ENCODE measurements around the gene FAM111A.
A peak's percentile ranks its signal among the peaks of the same experiment; 100 is the strongest.

Gene FAM111A

DNA sequence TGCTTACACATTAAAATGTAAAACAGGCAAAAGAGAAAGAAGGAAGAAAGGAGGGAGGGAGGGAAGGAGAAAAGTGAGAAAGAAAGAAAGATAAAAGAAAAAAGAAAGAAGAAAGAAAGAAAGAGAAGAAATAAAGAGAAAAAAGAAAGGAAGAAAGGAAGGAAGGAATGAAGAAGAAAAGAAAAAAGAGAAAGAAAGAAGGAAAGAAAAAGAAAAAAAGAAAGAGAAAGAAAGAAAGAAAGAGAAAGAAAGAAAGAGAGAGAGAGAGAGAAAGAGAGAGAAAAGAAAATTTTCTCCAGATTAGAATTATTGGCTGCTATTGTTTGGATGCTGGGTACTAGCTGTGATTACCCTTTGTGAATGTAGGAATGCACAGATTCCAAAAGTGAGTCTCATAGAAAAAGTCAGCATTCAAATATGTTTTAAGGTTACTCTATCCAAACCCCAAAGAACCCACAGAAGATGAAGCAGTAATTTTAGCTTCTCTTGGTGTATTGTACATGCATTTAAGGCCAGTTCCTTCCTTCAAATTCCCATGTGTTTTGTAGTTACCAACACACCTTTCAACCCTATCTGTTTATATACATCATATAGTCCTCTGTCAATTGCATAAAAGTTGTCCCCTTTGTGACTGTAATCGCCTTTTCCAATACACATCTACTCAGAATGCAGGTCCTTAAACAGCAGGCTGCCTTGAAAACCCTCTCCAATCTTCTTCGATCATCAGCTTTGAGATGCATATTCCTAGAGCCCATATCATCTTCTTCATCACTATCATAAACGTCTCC is 789 bp upstream of the FAM111A start:
- peak overlapping the region; percentile 63; the same call in 1 of the 2 replicates for H3K4me3 ChIP-seq (ENCODE audit: low read length)
- H3K36me3 ChIP-seq (ENCODE audit: control insufficient read depth, insufficient read depth, low read length) = no peaks in the 10 kb centered on the region
- no CpG with 5 or more reads among the region's 3 CpGs for WGBS (ENCODE audit: insufficient coverage, insufficient read length)
- H3K9me3 ChIP-seq (ENCODE audit: control insufficient read depth, insufficient read depth, low read length) = no peaks in the 10 kb centered on the region
- no peaks in the 10 kb centered on the region for H3K4me1 ChIP-seq (ENCODE audit: control insufficient read depth, insufficient read depth, low read length)
- no peaks in the 10 kb centered on the region for H3K27me3 ChIP-seq (ENCODE audit: control insufficient read depth, insufficient read depth, low read length)
- DNase-seq (ENCODE audit: low read depth, low spot score) = no peak
- H3K27ac ChIP-seq (ENCODE audit: low read length) = no peak overlapping the region

- Histone ChIP-seq H3K9me3 (ENCODE audit: control insufficient read depth, insufficient read depth, low read length) (no peaks in the 10 kb centered on the region), H3K4me3 (ENCODE audit: low read length) (no peak overlapping the region), H3K36me3 (ENCODE audit: control insufficient read depth, insufficient read depth, low read length) (no peaks in the 10 kb centered on the region), H3K27me3 (ENCODE audit: control insufficient read depth, insufficient read depth, low read length) (no peaks in the 10 kb centered on the region), H3K27ac (ENCODE audit: low read length) (no peak overlapping the region), H3K4me1 (ENCODE audit: control insufficient read depth, insufficient read depth, low read length) (no peaks in the 10 kb centered on the region)
- no peak for DNase-seq (ENCODE audit: low read depth, low spot score)
- no CpG with 5 or more reads among the region's 1 CpG for WGBS (ENCODE audit: insufficient coverage, insufficient read length)
These were observed 1.4 kb downstream of the FAM111A start for GRCh38 chr11:59144096-59144495.

GRCh38 chr11:59144579-59145345 is 2.1 kb downstream of the FAM111A start:
- WGBS (ENCODE audit: insufficient coverage, insufficient read length) = no CpG with 5 or more reads among the region's 39 CpGs
- DNase-seq (ENCODE audit: low read depth, low spot score) = peak; percentile 68
- no peaks in the 10 kb centered on the region for H3K36me3 ChIP-seq (ENCODE audit: control insufficient read depth, insufficient read depth, low read length)
- H3K4me1 ChIP-seq (ENCODE audit: control insufficient read depth, insufficient read depth, low read length) = no peaks in the 10 kb centered on the region
- H3K27ac ChIP-seq (ENCODE audit: low read length) = no peak overlapping the region
- H3K27me3 ChIP-seq (ENCODE audit: control insufficient read depth, insufficient read depth, low read length) = no peaks in the 10 kb centered on the region
- H3K4me3 ChIP-seq (ENCODE audit: low read length) = peak overlapping the region; percentile 54; the same call in 1 of the 2 replicates
- H3K9me3 ChIP-seq (ENCODE audit: control insufficient read depth, insufficient read depth, low read length) = no peaks in the 10 kb centered on the region

DNA sequence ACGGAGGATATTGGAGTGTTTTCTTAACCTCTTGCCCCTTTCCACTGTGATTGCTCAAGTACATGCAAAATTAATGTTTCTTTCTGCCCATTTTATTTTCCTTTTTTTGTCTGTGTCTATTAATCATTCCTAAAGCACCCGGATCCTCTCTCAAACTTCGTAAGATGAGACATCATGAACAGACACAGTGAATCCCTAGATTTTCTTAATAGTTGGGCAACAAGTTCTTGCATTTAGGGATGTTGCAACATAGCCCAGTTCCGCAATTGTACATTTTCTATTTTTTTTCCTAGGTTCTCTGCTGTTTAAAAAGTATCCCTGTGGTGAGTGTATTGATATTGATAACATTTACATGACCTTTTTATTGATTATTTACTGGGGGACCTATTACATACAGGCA is 2.9 kb downstream of the FAM111A start:
- DNase-seq (ENCODE audit: low read depth, low spot score) = no peak
- H3K27me3 ChIP-seq (ENCODE audit: control insufficient read depth, insufficient read depth, low read length) = no peaks in the 10 kb centered on the region
- WGBS (ENCODE audit: insufficient coverage, insufficient read length) = no CpG with 5 or more reads among the region's 4 CpGs
- no peak overlapping the region for H3K4me3 ChIP-seq (ENCODE audit: low read length)
- no peaks in the 10 kb centered on the region for H3K36me3 ChIP-seq (ENCODE audit: control insufficient read depth, insufficient read depth, low read length)
- H3K9me3 ChIP-seq (ENCODE audit: control insufficient read depth, insufficient read depth, low read length) = no peaks in the 10 kb centered on the region
- H3K27ac ChIP-seq (ENCODE audit: low read length) = no peak overlapping the region
- H3K4me1 ChIP-seq (ENCODE audit: control insufficient read depth, insufficient read depth, low read length) = no peaks in the 10 kb centered on the region

DNA sequence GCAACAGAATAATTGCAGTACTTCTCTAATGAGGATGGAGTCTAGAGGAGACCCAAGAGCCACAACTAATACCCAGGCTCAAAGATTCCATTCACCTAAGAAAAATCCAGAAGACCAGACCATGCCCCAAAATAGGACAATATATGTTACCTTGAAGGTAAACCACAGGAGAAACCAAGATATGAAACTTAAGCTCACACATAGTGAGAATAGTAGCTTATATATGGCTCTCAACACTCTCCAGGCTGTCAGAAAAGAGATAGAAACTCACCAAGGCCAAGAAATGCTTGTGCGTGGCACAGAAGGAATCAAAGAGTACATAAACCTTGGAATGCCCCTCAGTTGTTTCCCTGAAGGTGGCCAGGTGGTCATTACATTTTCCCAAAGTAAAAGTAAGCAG is 9.1 kb downstream of the FAM111A start:
- Histone ChIP-seq H3K4me3 (ENCODE audit: low read length) (no peak overlapping the region), H3K4me1 (ENCODE audit: control insufficient read depth, insufficient read depth, low read length) (no peaks in the 10 kb centered on the region), H3K27me3 (ENCODE audit: control insufficient read depth, insufficient read depth, low read length) (no peaks in the 10 kb centered on the region), H3K9me3 (ENCODE audit: control insufficient read depth, insufficient read depth, low read length) (no peaks in the 10 kb centered on the region), H3K36me3 (ENCODE audit: control insufficient read depth, insufficient read depth, low read length) (no peaks in the 10 kb centered on the region; the same call in 1 of the 2 replicates), H3K27ac (ENCODE audit: low read length) (no peak overlapping the region)
- no peak for DNase-seq (ENCODE audit: low read depth, low spot score)
- WGBS (ENCODE audit: insufficient coverage, insufficient read length) = no CpG with 5 or more reads among the region's 1 CpG

DNA sequence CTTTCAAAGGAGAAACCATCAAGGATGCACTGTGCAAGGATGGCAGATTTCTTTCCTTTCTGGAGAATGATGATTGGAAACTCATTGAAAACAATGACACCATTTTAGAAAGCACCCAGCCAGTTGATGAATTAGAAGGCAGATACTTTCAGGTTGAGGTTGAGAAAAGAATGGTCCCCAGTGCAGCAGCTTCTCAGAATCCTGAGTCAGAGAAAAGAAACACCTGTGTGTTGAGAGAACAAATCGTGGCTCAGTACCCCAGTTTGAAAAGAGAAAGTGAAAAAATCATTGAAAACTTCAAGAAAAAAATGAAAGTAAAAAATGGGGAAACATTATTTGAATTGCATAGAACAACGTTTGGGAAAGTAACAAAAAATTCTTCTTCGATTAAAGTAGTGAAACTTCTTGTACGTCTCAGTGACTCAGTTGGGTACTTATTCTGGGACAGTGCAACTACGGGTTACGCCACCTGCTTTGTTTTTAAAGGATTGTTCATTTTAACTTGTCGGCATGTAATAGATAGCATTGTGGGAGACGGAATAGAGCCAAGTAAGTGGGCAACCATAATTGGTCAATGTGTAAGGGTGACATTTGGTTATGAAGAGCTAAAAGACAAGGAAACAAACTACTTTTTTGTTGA is 9.8 kb downstream of the FAM111A start:
- Histone ChIP-seq H3K27me3 (ENCODE audit: control insufficient read depth, insufficient read depth, low read length) (no peaks in the 10 kb centered on the region), H3K4me3 (ENCODE audit: low read length) (no peak overlapping the region), H3K9me3 (ENCODE audit: control insufficient read depth, insufficient read depth, low read length) (no peaks in the 10 kb centered on the region), H3K27ac (ENCODE audit: low read length) (no peak overlapping the region), H3K36me3 (ENCODE audit: control insufficient read depth, insufficient read depth, low read length) (no peaks in the 10 kb centered on the region; the same call in 1 of the 2 replicates), H3K4me1 (ENCODE audit: control insufficient read depth, insufficient read depth, low read length) (no peaks in the 10 kb centered on the region)
- DNase-seq (ENCODE audit: low read depth, low spot score) = no peak
- WGBS (ENCODE audit: insufficient coverage, insufficient read length) = no CpG with 5 or more reads among the region's 8 CpGs

DNA sequence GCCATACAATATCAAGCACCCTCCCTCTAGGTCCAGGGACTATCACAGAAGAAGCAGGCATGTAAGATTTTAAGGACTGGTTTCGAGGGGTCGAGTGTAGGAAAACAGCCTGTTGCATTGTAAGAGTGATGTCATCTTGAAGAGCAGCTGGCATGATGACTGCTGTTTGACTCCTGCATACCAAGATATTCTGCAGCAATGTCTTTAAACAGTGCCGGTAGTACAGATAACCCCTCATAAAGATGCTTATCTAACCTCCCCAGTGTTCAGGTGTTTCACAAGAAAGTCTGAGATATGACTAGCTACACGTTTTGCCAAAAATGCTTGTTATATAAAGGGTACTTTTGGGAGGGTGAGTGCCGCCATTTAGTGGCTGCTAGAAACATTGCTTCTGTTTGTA is 12.0 kb downstream of the FAM111A start:
- Histone ChIP-seq H3K27me3 (ENCODE audit: control insufficient read depth, insufficient read depth, low read length) (no peaks in the 10 kb centered on the region), H3K27ac (ENCODE audit: low read length) (no peak overlapping the region), H3K36me3 (ENCODE audit: control insufficient read depth, insufficient read depth, low read length) (no peaks in the 10 kb centered on the region; the same call in 1 of the 2 replicates), H3K9me3 (ENCODE audit: control insufficient read depth, insufficient read depth, low read length) (no peaks in the 10 kb centered on the region), H3K4me3 (ENCODE audit: low read length) (no peak overlapping the region), H3K4me1 (ENCODE audit: control insufficient read depth, insufficient read depth, low read length) (peaks cover 2% of the 10 kb centered on the region; the same call in 1 of the 2 replicates)
- no CpG with 5 or more reads among the region's 5 CpGs for WGBS (ENCODE audit: insufficient coverage, insufficient read length)
- no peak for DNase-seq (ENCODE audit: low read depth, low spot score)

DNA sequence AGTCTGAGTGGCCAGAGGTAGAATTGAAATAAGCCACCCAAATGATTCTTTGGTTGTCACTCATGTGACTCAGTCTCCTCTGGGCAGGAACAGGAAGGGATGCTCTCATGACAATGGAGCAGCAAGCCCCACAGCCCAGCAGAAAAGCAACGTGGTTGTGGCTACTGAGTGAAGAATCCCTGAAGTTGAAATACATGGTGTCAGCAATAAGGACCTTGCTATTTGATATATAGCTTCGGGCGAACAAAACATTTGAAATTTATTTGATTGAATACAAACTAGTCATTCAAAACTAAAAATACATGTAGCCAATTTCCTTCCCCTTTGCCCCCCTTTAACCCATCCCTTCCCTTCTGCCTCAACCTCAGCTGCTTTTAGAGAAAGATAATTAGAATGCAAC is 14.8 kb downstream of the FAM111A start:
- H3K27me3 ChIP-seq (ENCODE audit: control insufficient read depth, insufficient read depth, low read length) = no peaks in the 10 kb centered on the region
- WGBS (ENCODE audit: insufficient coverage, insufficient read length) = no CpG with 5 or more reads among the region's 3 CpGs
- H3K36me3 ChIP-seq (ENCODE audit: control insufficient read depth, insufficient read depth, low read length) = no peaks in the 10 kb centered on the region
- DNase-seq (ENCODE audit: low read depth, low spot score) = no peak
- H3K27ac ChIP-seq (ENCODE audit: low read length) = no peak overlapping the region
- no peaks in the 10 kb centered on the region for H3K9me3 ChIP-seq (ENCODE audit: control insufficient read depth, insufficient read depth, low read length)
- peaks cover 2% of the 10 kb centered on the region; the same call in 1 of the 2 replicates for H3K4me1 ChIP-seq (ENCODE audit: control insufficient read depth, insufficient read depth, low read length)
- no peak overlapping the region for H3K4me3 ChIP-seq (ENCODE audit: low read length)

GRCh38 chr11:59158206-59159068 is 15.8 kb downstream of the FAM111A start:
- H3K9me3 ChIP-seq (ENCODE audit: control insufficient read depth, insufficient read depth, low read length) = no peaks in the 10 kb centered on the region
- no peak for DNase-seq (ENCODE audit: low read depth, low spot score)
- H3K4me1 ChIP-seq (ENCODE audit: control insufficient read depth, insufficient read depth, low read length) = peaks cover 2% of the 10 kb centered on the region; the same call in 1 of the 2 replicates
- no CpG with 5 or more reads among the region's 8 CpGs for WGBS (ENCODE audit: insufficient coverage, insufficient read length)
- H3K27me3 ChIP-seq (ENCODE audit: control insufficient read depth, insufficient read depth, low read length) = no peaks in the 10 kb centered on the region
- H3K36me3 ChIP-seq (ENCODE audit: control insufficient read depth, insufficient read depth, low read length) = no peaks in the 10 kb centered on the region
- H3K27ac ChIP-seq (ENCODE audit: low read length) = no peak overlapping the region
- no peak overlapping the region for H3K4me3 ChIP-seq (ENCODE audit: low read length)

- no peak for DNase-seq (ENCODE audit: low read depth, low spot score)
- Histone ChIP-seq H3K27ac (ENCODE audit: low read length) (no peak overlapping the region), H3K4me1 (ENCODE audit: control insufficient read depth, insufficient read depth, low read length) (no peaks in the 10 kb centered on the region), H3K36me3 (ENCODE audit: control insufficient read depth, insufficient read depth, low read length) (no peaks in the 10 kb centered on the region), H3K27me3 (ENCODE audit: control insufficient read depth, insufficient read depth, low read length) (no peaks in the 10 kb centered on the region), H3K4me3 (ENCODE audit: low read length) (no peak overlapping the region), H3K9me3 (ENCODE audit: control insufficient read depth, insufficient read depth, low read length) (no peaks in the 10 kb centered on the region)
- no CpG with 5 or more reads among the region's 3 CpGs for WGBS (ENCODE audit: insufficient coverage, insufficient read length)
These were observed 21.4 kb downstream of the FAM111A start for GRCh38 chr11:59164028-59164427.

All from iPS DF 6.9 (cell line).